Subcutaneous abdominal adipose tissue (tissue), 5 donors: ENCODE measurements around the gene METRN.

ENCODE experiments used
- H3K27ac ChIP-seq: one replicate; pipeline ENCODE4 v1.7.0; 2013; ENCODE audit warnings: low read depth, mild to moderate bottlenecking, inconsistent platforms, low read length, moderate library complexity
- H3K27me3 ChIP-seq, 5 donors: one replicate each; pipeline ENCODE4 v1.7.0; 2013; ENCODE audit warnings: low read length in 5 of 5, inconsistent platforms in 1 of 5; ENCODE audit not compliant: control insufficient read depth in 5 of 5, insufficient read depth in 4 of 5
- H3K36me3 ChIP-seq, 5 donors: one replicate each; pipeline ENCODE4 v1.7.0; 2013; ENCODE audit warnings: low read length in 5 of 5; ENCODE audit not compliant: control insufficient read depth in 5 of 5, insufficient read depth in 5 of 5
- H3K4me1 ChIP-seq, 5 donors: one replicate each; pipeline ENCODE4 v1.7.0; 2013; ENCODE audit warnings: low read length in 5 of 5, mild to moderate bottlenecking in 3 of 5, moderate library complexity in 1 of 5; ENCODE audit not compliant: control insufficient read depth in 5 of 5, insufficient read depth in 5 of 5
- H3K4me3 ChIP-seq, 5 donors: one replicate each; pipeline ENCODE4 v1.7.0; 2013; ENCODE audit warnings: low read length in 5 of 5, low read depth in 1 of 5
- H3K9ac ChIP-seq, 5 donors: one replicate each; pipeline ENCODE4 v1.7.0; 2013; ENCODE audit warnings: low read length in 5 of 5, mild to moderate bottlenecking in 4 of 5, moderate library complexity in 3 of 5
- H3K9me3 ChIP-seq, 5 donors: one replicate each; pipeline ENCODE4 v1.7.0; 2013; ENCODE audit warnings: low read length in 5 of 5; ENCODE audit not compliant: control insufficient read depth in 5 of 5
- donor health status: healthy.
- donor health status: healthy.
- donor health status: healthy.
- donor health status: healthy.
- donor health status: healthy.

The METRN gene

DNA sequence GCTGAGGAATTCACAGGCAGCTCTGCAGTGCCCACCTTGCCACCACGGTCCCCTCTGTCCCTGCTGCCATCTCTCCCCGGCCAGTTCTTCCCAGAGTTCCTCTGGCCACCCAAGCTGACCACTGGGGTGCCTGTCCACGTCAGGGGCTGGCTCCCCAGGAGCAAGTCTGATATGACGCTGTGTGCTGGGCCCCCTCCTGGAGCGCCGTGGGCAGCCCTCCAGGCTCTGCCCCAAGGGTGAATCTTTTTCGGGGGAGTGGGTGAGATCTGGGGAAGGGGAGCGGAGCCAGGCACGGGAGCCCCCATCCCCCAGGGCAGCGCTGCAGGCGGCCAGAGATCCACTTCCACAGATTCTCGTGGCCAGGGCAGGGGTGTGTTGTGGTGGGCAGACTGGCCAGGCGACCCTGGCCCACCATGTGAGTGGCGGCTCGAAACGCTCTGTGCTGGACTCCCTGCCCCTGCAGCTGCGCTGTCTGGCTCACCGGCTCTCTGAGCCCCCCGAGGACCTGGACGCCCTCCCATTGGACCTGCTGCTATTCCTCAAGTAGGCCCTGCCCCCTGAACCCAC lies 49.3 kb downstream of the METRN start:
- Histone ChIP-seq H3K27ac (no peak overlapping the region), H3K4me1 (no peaks in the 10 kb centered on the region), H3K4me3 (no peak overlapping the region), H3K27me3 (peaks cover 14 to 30% (median 26%) of the 10 kb centered on the region in 5 donors), H3K9ac (no peak overlapping the region), H3K36me3 (no peaks in the 10 kb centered on the region), H3K9me3 (no peaks in the 10 kb centered on the region)

DNA sequence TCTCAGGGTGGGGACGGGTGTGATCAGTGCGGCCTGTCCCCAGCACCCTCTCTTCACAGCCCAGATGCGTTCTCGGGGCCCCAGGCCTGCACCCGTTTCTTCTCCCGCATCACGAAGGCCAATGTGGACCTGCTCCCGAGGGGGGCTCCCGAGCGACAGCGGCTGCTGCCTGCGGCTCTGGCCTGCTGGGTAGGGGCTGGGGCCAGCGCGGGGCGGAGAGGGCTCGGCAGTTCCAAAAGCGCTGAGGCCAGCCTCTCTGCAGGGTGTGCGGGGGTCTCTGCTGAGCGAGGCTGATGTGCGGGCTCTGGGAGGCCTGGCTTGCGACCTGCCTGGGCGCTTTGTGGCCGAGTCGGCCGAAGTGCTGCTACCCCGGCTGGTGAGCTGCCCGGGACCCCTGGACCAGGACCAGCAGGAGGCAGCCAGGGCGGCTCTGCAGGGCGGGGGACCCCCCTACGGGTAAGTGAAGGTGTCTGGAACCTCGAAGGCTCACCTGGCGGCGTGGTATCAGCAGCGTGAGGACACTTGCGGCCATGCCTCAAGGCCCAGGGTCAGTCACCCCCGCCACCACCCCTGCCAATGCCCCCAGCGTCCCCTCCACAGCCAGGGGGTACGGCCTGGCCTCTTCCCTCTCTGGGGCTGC lies 50.0 kb downstream of the METRN start:
- H3K27me3 ChIP-seq, result peaks cover 17 to 36% (median 33%) of the 10 kb centered on the region in 5 donors
- no peaks in the 10 kb centered on the region for H3K9me3 ChIP-seq
- no peak overlapping the region for H3K9ac ChIP-seq
- H3K4me3 ChIP-seq, result no peak overlapping the region
- H3K4me1 ChIP-seq, result no peaks in the 10 kb centered on the region
- no peak overlapping the region for H3K27ac ChIP-seq
- no peaks in the 10 kb centered on the region for H3K36me3 ChIP-seq

DNA sequence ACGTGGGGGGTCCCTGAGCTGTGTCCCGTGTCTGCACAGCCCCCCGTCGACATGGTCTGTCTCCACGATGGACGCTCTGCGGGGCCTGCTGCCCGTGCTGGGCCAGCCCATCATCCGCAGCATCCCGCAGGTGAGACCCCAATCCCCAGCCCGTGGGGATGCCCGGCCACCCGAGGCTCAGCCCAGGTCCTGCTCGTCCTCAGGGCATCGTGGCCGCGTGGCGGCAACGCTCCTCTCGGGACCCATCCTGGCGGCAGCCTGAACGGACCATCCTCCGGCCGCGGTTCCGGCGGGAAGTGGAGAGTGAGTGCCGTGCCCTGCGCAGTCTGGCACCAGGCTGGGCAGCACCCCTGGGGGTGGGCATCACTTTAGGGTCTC lies 50.6 kb downstream of the METRN start:
- no peaks in the 10 kb centered on the region for H3K4me1 ChIP-seq
- no peak overlapping the region for H3K4me3 ChIP-seq
- no peaks in the 10 kb centered on the region for H3K9me3 ChIP-seq
- H3K27me3 ChIP-seq, result peaks cover 15 to 36% (median 34%) of the 10 kb centered on the region in 5 donors
- no peaks in the 10 kb centered on the region for H3K36me3 ChIP-seq
- no peak overlapping the region for H3K27ac ChIP-seq
- no peak overlapping the region for H3K9ac ChIP-seq

DNA sequence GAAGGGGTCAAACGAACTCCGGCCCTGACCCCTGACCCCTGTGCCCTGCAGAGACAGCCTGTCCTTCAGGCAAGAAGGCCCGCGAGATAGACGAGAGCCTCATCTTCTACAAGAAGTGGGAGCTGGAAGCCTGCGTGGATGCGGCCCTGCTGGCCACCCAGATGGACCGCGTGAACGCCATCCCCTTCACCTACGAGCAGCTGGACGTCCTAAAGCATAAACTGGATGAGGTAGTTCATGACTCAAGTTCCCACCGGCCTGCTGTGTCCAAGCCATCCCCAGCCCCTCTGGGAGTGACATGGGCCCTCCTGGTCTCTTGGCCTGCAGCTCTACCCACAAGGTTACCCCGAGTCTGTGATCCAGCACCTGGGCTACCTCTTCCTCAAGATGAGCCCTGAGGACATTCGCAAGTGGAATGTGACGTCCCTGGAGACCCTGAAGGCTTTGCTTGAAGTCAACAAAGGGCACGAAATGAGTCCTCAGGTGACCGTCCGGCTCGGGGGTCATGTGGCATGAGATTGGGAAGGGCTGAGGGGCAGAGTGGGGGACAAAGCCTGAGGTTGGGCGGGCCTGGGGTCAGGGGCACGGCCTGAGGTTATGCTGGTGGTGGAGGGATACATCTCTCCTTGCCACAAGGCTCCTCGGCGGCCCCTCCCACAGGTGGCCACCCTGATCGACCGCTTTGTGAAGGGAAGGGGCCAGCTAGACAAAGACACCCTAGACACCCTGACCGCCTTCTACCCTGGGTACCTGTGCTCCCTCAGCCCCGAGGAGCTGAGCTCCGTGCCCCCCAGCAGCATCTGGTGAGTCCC lies 51.3 kb downstream of the METRN start:
- Histone ChIP-seq H3K36me3 (no peaks in the 10 kb centered on the region), H3K4me3 (no peak overlapping the region), H3K4me1 (no peaks in the 10 kb centered on the region), H3K9me3 (no peaks in the 10 kb centered on the region), H3K27ac (no peak overlapping the region), H3K9ac (no peak overlapping the region), H3K27me3 (peaks cover 15 to 35% (median 34%) of the 10 kb centered on the region in 5 donors)

DNA sequence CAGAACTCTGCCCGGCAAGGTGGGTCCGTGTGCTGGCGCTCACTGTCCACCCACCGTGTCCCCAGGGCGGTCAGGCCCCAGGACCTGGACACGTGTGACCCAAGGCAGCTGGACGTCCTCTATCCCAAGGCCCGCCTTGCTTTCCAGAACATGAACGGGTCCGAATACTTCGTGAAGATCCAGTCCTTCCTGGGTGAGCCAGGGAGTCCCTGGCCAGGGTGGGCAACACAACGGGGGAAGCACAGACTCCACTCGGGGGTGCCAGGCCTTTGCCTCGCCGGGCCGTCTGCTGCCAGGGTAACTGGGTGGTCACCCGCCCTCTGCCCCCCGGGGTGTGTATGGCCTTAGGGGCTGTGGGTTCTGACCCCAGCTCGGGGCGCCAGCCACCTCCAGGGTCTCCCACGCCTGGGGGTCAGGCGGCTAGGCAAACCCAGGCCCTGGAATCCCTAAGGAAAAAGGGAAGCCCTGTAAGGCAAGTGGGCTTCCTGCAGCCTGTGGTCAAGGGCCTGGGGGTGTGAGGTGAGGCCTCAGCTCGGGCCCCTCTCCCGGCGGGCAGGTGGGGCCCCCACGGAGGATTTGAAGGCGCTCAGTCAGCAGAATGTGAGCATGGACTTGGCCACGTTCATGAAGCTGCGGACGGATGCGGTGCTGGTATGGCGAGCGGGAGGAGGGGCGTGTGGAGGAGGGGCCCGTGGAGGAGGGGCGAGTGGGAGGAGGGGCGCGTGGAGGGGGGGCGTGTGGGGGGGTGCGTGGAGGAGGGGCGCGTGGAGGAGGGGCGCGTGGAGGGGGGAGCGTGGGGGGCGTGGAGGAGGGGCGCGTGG lies 52.1 kb downstream of the METRN start:
- Histone ChIP-seq H3K9me3 (no peaks in the 10 kb centered on the region), H3K27ac (no peak overlapping the region), H3K36me3 (no peaks in the 10 kb centered on the region), H3K27me3 (peaks cover 15 to 34% (median 32%) of the 10 kb centered on the region in 5 donors), H3K9ac (no peak overlapping the region), H3K4me1 (no peaks in the 10 kb centered on the region), H3K4me3 (no peak overlapping the region)

DNA sequence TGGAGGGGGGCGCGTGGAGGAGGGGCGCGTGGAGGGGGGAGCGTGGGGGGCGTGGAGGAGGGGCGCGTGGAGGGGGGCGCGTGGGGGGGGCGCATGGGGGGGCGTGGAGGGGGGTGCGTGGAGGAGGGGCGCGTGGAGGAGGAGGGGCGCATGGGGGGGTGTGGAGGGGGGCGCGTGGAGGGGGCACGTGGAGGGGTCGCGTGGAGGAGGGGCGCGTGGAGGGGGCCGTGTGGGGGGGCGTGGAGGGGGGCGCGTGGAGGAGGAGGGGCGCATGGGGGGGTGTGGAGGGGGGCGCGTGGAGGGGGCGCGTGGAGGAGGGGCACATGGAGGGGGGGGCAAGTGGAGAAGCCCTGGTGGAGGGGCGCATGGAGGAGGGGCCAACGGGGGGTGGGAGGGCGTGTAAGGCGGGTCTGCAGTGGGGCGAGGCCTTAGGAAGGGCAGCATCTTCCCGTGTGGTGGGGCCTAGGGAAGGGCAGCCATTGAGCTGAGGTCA lies 52.9 kb downstream of the METRN start:
- H3K27me3 ChIP-seq, result peaks cover 11 to 27% (median 25%) of the 10 kb centered on the region in 5 donors
- H3K9ac ChIP-seq, result no peak overlapping the region
- H3K9me3 ChIP-seq, result no peaks in the 10 kb centered on the region
- H3K4me3 ChIP-seq, result no peak overlapping the region
- no peaks in the 10 kb centered on the region for H3K4me1 ChIP-seq
- no peak overlapping the region for H3K27ac ChIP-seq
- H3K36me3 ChIP-seq, result no peaks in the 10 kb centered on the region

DNA sequence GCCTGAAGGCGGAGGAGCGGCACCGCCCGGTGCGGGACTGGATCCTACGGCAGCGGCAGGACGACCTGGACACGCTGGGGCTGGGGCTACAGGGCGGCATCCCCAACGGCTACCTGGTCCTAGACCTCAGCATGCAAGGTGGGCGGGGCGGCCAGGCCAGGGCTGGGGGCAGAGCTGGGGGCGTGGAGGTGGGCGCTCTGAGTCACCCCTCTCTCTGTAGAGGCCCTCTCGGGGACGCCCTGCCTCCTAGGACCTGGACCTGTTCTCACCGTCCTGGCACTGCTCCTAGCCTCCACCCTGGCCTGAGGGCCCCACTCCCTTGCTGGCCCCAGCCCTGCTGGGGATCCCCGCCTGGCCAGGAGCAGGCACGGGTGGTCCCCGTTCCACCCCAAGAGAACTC lies 53.5 kb downstream of the METRN start:
- H3K9ac ChIP-seq, result no peak overlapping the region
- H3K36me3 ChIP-seq, result no peaks in the 10 kb centered on the region
- peaks cover 9 to 25% (median 22%) of the 10 kb centered on the region in 5 donors for H3K27me3 ChIP-seq
- H3K4me1 ChIP-seq, result no peaks in the 10 kb centered on the region
- no peaks in the 10 kb centered on the region for H3K9me3 ChIP-seq
- no peak overlapping the region for H3K4me3 ChIP-seq
- H3K27ac ChIP-seq, result no peak overlapping the region
